ENCODE measurements around the gene PTGFR. TPM values are rescaled to one million over a fixed set of nuclear protein-coding genes. Genes with fewer than 3 reads are reported as not detected.

PTGFR gene
- total and polyA plus RNA-seq, 4 experiments from 2014 or later: not detected

GRCh38 chr1:78559680-78560079 is 68.9 kb downstream of the PTGFR start:
- DNase-seq: no peak
- H3K36me3 Mint-ChIP-seq: no peaks in the 10 kb centered on the region
- intact Hi-C loops (cut with micrococcal nuclease): no loop called here

GRCh38 chr1:78560811-78561210 is 70.0 kb downstream of the PTGFR start:
- ChIA-PET CTCF (ENCODE audit: partially characterized antibody) (no interaction called here), POLR2A (ENCODE audit: partially characterized antibody) (no interaction called here)
- Histone ChIP-seq H3K27me3 (ENCODE audit: insufficient read depth, low read length) (no peaks in the 10 kb centered on the region), H3K27ac (ENCODE audit: low read depth, low read length) (no peak overlapping the region), H3K36me3 (ENCODE audit: insufficient read depth, low read length) (no peaks in the 10 kb centered on the region), H3K9me3 (ENCODE audit: control insufficient read depth in 1 of 2, low read length in 2 of 2) (no peaks in the 10 kb centered on the region), H3K4me3 (ENCODE audit: low read length in 2 of 2) (no peak overlapping the region), H3K4me1 (ENCODE audit: insufficient read depth, low read length) (no peaks in the 10 kb centered on the region)
- Mint-ChIP-seq H3K27me3 (peaks cover 8 to 19% of the 10 kb centered on the region in 2 donors), H3K36me3 (no peaks in the 10 kb centered on the region), H3K9me3 (peaks cover 0 to 11% (median 2%) of the 10 kb centered on the region in 8 donors), H3K4me1 (no peaks in the 10 kb centered on the region), H3K27ac (no peak overlapping the region), H3K4me3 (no peak overlapping the region)
- intact Hi-C loops (cut with micrococcal nuclease): no loop called here
- no peak for DNase-seq

More at GRCh38 chr1:78559680-78560079, 68.9 kb downstream of the PTGFR start:
- H3K27ac Mint-ChIP-seq: no peak overlapping the region
- ChIA-PET CTCF (ENCODE audit: partially characterized antibody) (no interaction called here), POLR2A (ENCODE audit: partially characterized antibody) (no interaction called here)
- H3K9me3 ChIP-seq (ENCODE audit: control insufficient read depth in 1 of 2, low read length in 2 of 2): no peaks in the 10 kb centered on the region
- peaks cover 1 to 11% (median 8%) of the 10 kb centered on the region in 8 donors for H3K9me3 Mint-ChIP-seq
- H3K4me3 Mint-ChIP-seq: no peak overlapping the region
- peaks cover 10 to 19% of the 10 kb centered on the region in 2 donors for H3K27me3 Mint-ChIP-seq
- H3K4me3 ChIP-seq (ENCODE audit: low read length in 2 of 2): no peak overlapping the region
- no peaks in the 10 kb centered on the region for H3K36me3 ChIP-seq (ENCODE audit: insufficient read depth, low read length)
- no peak overlapping the region for H3K27ac ChIP-seq (ENCODE audit: low read depth, low read length)
- H3K4me1 ChIP-seq (ENCODE audit: insufficient read depth, low read length): no peaks in the 10 kb centered on the region
- no peaks in the 10 kb centered on the region for H3K4me1 Mint-ChIP-seq
- no peaks in the 10 kb centered on the region for H3K27me3 ChIP-seq (ENCODE audit: insufficient read depth, low read length)

- ChIA-PET CTCF (ENCODE audit: partially characterized antibody) (no interaction called here), POLR2A (ENCODE audit: partially characterized antibody) (no interaction called here)
- Mint-ChIP-seq H3K9me3 (peaks cover 0 to 4% (median 1%) of the 10 kb centered on the region in 8 donors), H3K36me3 (no peaks in the 10 kb centered on the region), H3K4me3 (no peak overlapping the region), H3K27me3 (peaks cover 3 to 12% of the 10 kb centered on the region in 2 donors), H3K4me1 (no peaks in the 10 kb centered on the region), H3K27ac (no peak overlapping the region)
- no peaks in the 10 kb centered on the region for H3K4me1 ChIP-seq (ENCODE audit: insufficient read depth, low read length)
- no peak overlapping the region for H3K4me3 ChIP-seq (ENCODE audit: low read length in 2 of 2)
- H3K27me3 ChIP-seq (ENCODE audit: insufficient read depth, low read length): no peaks in the 10 kb centered on the region
- H3K9me3 ChIP-seq (ENCODE audit: control insufficient read depth in 1 of 2, low read length in 2 of 2): no peaks in the 10 kb centered on the region
- no peaks in the 10 kb centered on the region for H3K36me3 ChIP-seq (ENCODE audit: insufficient read depth, low read length)
- H3K27ac ChIP-seq (ENCODE audit: low read depth, low read length): no peak overlapping the region
- intact Hi-C loops (cut with micrococcal nuclease): no loop called here
- DNase-seq: no peak
Measured at GRCh38 chr1:78561856-78562255, 71.1 kb downstream of the PTGFR start.

GRCh38 chr1:78565393-78565792 is 74.6 kb downstream of the PTGFR start:
- CTCF ChIA-PET (ENCODE audit: partially characterized antibody): no interaction called here
- Histone ChIP-seq H3K4me1 (ENCODE audit: insufficient read depth, low read length) (no peaks in the 10 kb centered on the region), H3K27me3 (ENCODE audit: insufficient read depth, low read length) (no peaks in the 10 kb centered on the region), H3K4me3 (ENCODE audit: low read length in 2 of 2) (no peak overlapping the region), H3K27ac (ENCODE audit: low read depth, low read length) (no peak overlapping the region), H3K36me3 (ENCODE audit: insufficient read depth, low read length) (no peaks in the 10 kb centered on the region), H3K9me3 (ENCODE audit: control insufficient read depth in 1 of 2, low read length in 2 of 2) (no peaks in the 10 kb centered on the region)
- DNase-seq: no peak
- Mint-ChIP-seq H3K4me1 (no peaks in the 10 kb centered on the region), H3K27me3 (no peaks in the 10 kb centered on the region), H3K27ac (no peak overlapping the region), H3K9me3 (peaks cover 0 to 4% (median 0%) of the 10 kb centered on the region in 8 donors), H3K36me3 (no peaks in the 10 kb centered on the region), H3K4me3 (no peak overlapping the region)
- intact Hi-C loops (cut with micrococcal nuclease): no loop called here
- POLR2A ChIA-PET (ENCODE audit: partially characterized antibody): no interaction called here

- no peaks in the 10 kb centered on the region for H3K27me3 Mint-ChIP-seq
- ChIA-PET CTCF (ENCODE audit: partially characterized antibody) (no interaction called here), POLR2A (ENCODE audit: partially characterized antibody) (no interaction called here)
- Histone ChIP-seq H3K4me1 (ENCODE audit: insufficient read depth, low read length) (no peaks in the 10 kb centered on the region), H3K27me3 (ENCODE audit: insufficient read depth, low read length) (no peaks in the 10 kb centered on the region), H3K9me3 (ENCODE audit: control insufficient read depth in 1 of 2, low read length in 2 of 2) (no peaks in the 10 kb centered on the region), H3K4me3 (ENCODE audit: low read length in 2 of 2) (no peak overlapping the region), H3K27ac (ENCODE audit: low read depth, low read length) (no peak overlapping the region), H3K36me3 (ENCODE audit: insufficient read depth, low read length) (no peaks in the 10 kb centered on the region)
- peaks cover 0 to 3% (median 0%) of the 10 kb centered on the region in 8 donors for H3K9me3 Mint-ChIP-seq
- no peak for DNase-seq
- H3K4me3 Mint-ChIP-seq: no peak overlapping the region
- H3K4me1 Mint-ChIP-seq: no peaks in the 10 kb centered on the region
- no peaks in the 10 kb centered on the region for H3K36me3 Mint-ChIP-seq
- no peak overlapping the region for H3K27ac Mint-ChIP-seq
- intact Hi-C loops (cut with micrococcal nuclease): no loop called here
Measured at GRCh38 chr1:78570539-78570938, 79.8 kb downstream of the PTGFR start.

DNA sequence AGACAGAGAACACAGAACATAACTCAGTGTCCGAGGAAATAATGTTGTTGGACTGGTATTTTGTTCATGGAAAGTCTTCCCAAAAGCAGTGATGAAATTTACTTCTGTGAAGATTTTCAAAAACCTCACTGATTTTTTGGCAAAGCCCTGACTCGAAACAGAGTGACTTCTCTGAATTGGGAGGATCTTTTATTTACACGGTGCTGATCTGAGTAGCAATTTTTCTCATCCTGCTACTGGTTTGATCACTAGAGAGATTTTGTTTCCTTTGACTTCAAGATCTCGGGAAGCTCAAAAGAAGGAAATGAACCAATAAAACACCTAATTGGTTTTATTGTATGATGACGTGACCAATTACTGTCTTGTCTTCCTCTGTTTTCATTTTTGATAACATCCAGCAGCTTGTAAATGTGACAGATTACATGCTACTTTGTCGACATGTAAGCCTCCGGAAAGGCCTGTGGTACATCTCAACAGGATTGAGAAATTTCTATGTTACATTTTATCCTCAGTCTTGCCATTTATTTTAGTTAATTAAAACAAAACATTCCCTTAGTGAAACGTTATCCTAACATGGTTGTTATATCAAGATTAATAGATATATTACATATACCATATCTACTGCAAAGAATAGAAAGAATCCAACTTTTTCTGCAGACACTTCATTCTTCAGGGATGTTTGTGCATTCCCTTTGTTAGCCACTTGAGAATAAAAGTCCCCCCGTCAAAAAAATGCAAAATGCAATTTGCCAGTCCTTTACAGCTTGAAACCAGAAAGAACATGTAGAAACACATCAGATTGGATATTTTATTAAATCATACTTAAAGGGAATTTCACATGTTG is 86.7 kb downstream of the PTGFR start:
- Histone ChIP-seq H3K4me3 (ENCODE audit: low read length in 2 of 2) (no peak overlapping the region), H3K27me3 (ENCODE audit: insufficient read depth, low read length) (no peaks in the 10 kb centered on the region), H3K9me3 (ENCODE audit: control insufficient read depth in 1 of 2, low read length in 2 of 2) (no peaks in the 10 kb centered on the region), H3K27ac (ENCODE audit: low read depth, low read length) (no peak overlapping the region), H3K36me3 (ENCODE audit: insufficient read depth, low read length) (no peaks in the 10 kb centered on the region), H3K4me1 (ENCODE audit: insufficient read depth, low read length) (no peaks in the 10 kb centered on the region)
- H3K4me3 Mint-ChIP-seq: no peak overlapping the region
- intact Hi-C loops (cut with micrococcal nuclease): no loop called here
- POLR2A ChIA-PET (ENCODE audit: partially characterized antibody): no interaction called here
- CTCF ChIA-PET (ENCODE audit: partially characterized antibody): no interaction called here
- no peaks in the 10 kb centered on the region for H3K36me3 Mint-ChIP-seq
- DNase-seq: no peak
- no peaks in the 10 kb centered on the region for H3K27me3 Mint-ChIP-seq
- no peak overlapping the region for H3K27ac Mint-ChIP-seq
- no peaks in the 10 kb centered on the region for H3K4me1 Mint-ChIP-seq
- H3K9me3 Mint-ChIP-seq: peaks cover 0 to 3% (median 0%) of the 10 kb centered on the region in 8 donors

GRCh38 chr1:78586572-78586971 is 95.8 kb downstream of the PTGFR start:
- ChIA-PET CTCF (ENCODE audit: partially characterized antibody) (no interaction called here), POLR2A (ENCODE audit: partially characterized antibody) (no interaction called here)
- Histone ChIP-seq H3K4me1 (ENCODE audit: insufficient read depth, low read length) (no peaks in the 10 kb centered on the region), H3K4me3 (ENCODE audit: low read length in 2 of 2) (no peak overlapping the region), H3K27me3 (ENCODE audit: insufficient read depth, low read length) (no peaks in the 10 kb centered on the region), H3K36me3 (ENCODE audit: insufficient read depth, low read length) (no peaks in the 10 kb centered on the region), H3K27ac (ENCODE audit: low read depth, low read length) (no peak overlapping the region), H3K9me3 (ENCODE audit: control insufficient read depth in 1 of 2, low read length in 2 of 2) (no peaks in the 10 kb centered on the region)
- intact Hi-C loops (cut with micrococcal nuclease): no loop called here
- Mint-ChIP-seq H3K36me3 (no peaks in the 10 kb centered on the region), H3K9me3 (peaks cover 0 to 1% (median 0%) of the 10 kb centered on the region in 8 donors), H3K27ac (no peak overlapping the region), H3K4me1 (no peaks in the 10 kb centered on the region), H3K4me3 (no peak overlapping the region), H3K27me3 (peaks cover 0 to 2% of the 10 kb centered on the region in 2 donors)
- no peak for DNase-seq
